ENCODE measurements around the gene CHTOP. TPM values are rescaled to one million over a fixed set of nuclear protein-coding genes. Genes with fewer than 3 reads are reported as not detected.

CHTOP gene
- total and polyA plus RNA-seq, 2 of the 13 experiments (the other 11 are each of a cell fraction or from before 2014, with no cell fraction given): 38.0 to 51.9 TPM

DNA sequence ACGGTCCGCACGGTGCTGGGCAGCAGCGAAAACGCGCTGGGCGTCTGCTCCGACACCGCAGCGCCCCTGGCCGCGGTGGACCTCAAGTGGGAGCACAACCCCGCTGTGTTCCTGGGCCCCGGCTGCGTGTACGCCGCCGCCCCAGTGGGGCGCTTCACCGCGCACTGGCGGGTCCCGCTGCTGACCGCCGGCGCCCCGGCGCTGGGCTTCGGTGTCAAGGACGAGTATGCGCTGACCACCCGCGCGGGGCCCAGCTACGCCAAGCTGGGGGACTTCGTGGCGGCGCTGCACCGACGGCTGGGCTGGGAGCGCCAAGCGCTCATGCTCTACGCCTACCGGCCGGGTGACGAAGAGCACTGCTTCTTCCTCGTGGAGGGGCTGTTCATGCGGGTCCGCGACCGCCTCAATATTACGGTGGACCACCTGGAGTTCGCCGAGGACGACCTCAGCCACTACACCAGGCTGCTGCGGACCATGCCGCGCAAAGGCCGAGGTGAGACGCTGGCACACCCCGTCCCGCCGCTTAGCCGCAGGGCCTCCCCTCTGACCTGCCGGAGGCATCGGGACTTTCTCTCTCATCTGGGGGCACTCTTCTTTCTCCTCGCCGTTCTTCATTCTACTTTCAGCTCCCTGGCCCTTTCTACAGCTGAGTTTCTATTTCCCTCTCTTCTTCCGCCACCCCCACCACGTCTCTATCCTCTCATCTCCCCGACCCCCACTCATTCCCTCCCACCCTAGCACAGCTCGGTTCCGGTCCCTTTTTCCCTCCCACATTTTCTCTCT lies 45.7 kb downstream of the CHTOP start (continued):
- no peak for TF ChIP-seq PITX1 (CRISPR knock-in tag; IDR thresholded peaks at IDR 0.05)
- TF ChIP-seq IRX3 (CRISPR knock-in tag; IDR thresholded peaks at IDR 0.05; ENCODE audit: borderline replicate concordance, low read depth): no peak
- no peak for TF ChIP-seq ZNF891 (CRISPR knock-in tag; IDR thresholded peaks at IDR 0.05)
- TF ChIP-seq ARNT (IDR thresholded peaks at IDR 0.05): no peak
- TF ChIP-seq, protein P1, sequence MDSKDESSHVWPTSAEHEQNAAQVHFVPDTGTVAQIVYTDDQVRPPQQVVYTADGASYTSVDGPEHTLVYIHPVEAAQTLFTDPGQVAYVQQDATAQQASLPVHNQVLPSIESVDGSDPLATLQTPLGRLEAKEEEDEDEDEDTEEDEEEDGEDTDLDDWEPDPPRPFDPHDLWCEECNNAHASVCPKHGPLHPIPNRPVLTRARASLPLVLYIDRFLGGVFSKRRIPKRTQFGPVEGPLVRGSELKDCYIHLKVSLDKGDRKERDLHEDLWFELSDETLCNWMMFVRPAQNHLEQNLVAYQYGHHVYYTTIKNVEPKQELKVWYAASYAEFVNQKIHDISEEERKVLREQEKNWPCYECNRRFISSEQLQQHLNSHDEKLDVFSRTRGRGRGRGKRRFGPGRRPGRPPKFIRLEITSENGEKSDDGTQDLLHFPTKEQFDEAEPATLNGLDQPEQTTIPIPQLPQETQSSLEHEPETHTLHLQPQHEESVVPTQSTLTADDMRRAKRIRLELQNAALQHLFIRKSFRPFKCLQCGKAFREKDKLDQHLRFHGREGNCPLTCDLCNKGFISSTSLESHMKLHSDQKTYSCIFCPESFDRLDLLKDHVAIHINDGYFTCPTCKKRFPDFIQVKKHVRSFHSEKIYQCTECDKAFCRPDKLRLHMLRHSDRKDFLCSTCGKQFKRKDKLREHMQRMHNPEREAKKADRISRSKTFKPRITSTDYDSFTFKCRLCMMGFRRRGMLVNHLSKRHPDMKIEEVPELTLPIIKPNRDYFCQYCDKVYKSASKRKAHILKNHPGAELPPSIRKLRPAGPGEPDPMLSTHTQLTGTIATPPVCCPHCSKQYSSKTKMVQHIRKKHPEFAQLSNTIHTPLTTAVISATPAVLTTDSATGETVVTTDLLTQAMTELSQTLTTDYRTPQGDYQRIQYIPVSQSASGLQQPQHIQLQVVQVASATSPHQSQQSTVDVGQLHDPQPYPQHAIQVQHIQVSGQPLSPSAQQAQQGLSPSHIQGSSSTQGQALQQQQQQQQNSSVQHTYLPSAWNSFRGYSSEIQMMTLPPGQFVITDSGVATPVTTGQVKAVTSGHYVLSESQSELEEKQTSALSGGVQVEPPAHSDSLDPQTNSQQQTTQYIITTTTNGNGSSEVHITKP (CRISPR knock-in tag; IDR thresholded peaks at IDR 0.05; ENCODE audit: low read depth): no peak
- TF ChIP-seq, protein P2, sequence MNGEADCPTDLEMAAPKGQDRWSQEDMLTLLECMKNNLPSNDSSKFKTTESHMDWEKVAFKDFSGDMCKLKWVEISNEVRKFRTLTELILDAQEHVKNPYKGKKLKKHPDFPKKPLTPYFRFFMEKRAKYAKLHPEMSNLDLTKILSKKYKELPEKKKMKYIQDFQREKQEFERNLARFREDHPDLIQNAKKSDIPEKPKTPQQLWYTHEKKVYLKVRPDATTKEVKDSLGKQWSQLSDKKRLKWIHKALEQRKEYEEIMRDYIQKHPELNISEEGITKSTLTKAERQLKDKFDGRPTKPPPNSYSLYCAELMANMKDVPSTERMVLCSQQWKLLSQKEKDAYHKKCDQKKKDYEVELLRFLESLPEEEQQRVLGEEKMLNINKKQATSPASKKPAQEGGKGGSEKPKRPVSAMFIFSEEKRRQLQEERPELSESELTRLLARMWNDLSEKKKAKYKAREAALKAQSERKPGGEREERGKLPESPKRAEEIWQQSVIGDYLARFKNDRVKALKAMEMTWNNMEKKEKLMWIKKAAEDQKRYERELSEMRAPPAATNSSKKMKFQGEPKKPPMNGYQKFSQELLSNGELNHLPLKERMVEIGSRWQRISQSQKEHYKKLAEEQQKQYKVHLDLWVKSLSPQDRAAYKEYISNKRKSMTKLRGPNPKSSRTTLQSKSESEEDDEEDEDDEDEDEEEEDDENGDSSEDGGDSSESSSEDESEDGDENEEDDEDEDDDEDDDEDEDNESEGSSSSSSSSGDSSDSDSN (CRISPR knock-in tag; IDR thresholded peaks at IDR 0.05): peak; percentile 65; the same call in 1 of the 2 replicates
- no peak for TF ChIP-seq RXRB (CRISPR knock-in tag; IDR thresholded peaks at IDR 0.05; ENCODE audit: borderline replicate concordance)
- 0 out of 2 replicates have a peak, but pooled peaks have one; percentile 14 for TF ChIP-seq ZNF768 (CRISPR knock-in tag; IDR thresholded peaks at IDR 0.05)
- TF ChIP-seq, protein P3, sequence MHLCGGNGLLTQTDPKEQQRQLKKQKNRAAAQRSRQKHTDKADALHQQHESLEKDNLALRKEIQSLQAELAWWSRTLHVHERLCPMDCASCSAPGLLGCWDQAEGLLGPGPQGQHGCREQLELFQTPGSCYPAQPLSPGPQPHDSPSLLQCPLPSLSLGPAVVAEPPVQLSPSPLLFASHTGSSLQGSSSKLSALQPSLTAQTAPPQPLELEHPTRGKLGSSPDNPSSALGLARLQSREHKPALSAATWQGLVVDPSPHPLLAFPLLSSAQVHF (CRISPR knock-in tag; IDR thresholded peaks at IDR 0.05): no peak
- peak; percentile 94 for TF ChIP-seq ZNF263 (CRISPR knock-in tag; IDR thresholded peaks at IDR 0.05)
- TF ChIP-seq, protein P4, sequence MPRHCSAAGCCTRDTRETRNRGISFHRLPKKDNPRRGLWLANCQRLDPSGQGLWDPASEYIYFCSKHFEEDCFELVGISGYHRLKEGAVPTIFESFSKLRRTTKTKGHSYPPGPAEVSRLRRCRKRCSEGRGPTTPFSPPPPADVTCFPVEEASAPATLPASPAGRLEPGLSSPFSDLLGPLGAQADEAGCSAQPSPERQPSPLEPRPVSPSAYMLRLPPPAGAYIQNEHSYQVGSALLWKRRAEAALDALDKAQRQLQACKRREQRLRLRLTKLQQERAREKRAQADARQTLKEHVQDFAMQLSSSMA (CRISPR knock-in tag; IDR thresholded peaks at IDR 0.05): no peak
- TF ChIP-seq ZNF556 (CRISPR knock-in tag; IDR thresholded peaks at IDR 0.05; ENCODE audit: borderline replicate concordance): no peak
- TF ChIP-seq ZBTB38 (CRISPR knock-in tag; IDR thresholded peaks at IDR 0.05): no peak
- TF ChIP-seq TOPORS (CRISPR knock-in tag; IDR thresholded peaks at IDR 0.05): 0 out of 2 replicates have a peak, but pooled peaks have one; percentile 56
- TF ChIP-seq TCF7 (IDR thresholded peaks at IDR 0.05; ENCODE audit: low read depth): no peak
- no peak for TF ChIP-seq TAF15 (IDR thresholded peaks at IDR 0.05; ENCODE audit: low read depth, low read length, poor library complexity, severe bottlenecking)
- TF ChIP-seq, protein P5, sequence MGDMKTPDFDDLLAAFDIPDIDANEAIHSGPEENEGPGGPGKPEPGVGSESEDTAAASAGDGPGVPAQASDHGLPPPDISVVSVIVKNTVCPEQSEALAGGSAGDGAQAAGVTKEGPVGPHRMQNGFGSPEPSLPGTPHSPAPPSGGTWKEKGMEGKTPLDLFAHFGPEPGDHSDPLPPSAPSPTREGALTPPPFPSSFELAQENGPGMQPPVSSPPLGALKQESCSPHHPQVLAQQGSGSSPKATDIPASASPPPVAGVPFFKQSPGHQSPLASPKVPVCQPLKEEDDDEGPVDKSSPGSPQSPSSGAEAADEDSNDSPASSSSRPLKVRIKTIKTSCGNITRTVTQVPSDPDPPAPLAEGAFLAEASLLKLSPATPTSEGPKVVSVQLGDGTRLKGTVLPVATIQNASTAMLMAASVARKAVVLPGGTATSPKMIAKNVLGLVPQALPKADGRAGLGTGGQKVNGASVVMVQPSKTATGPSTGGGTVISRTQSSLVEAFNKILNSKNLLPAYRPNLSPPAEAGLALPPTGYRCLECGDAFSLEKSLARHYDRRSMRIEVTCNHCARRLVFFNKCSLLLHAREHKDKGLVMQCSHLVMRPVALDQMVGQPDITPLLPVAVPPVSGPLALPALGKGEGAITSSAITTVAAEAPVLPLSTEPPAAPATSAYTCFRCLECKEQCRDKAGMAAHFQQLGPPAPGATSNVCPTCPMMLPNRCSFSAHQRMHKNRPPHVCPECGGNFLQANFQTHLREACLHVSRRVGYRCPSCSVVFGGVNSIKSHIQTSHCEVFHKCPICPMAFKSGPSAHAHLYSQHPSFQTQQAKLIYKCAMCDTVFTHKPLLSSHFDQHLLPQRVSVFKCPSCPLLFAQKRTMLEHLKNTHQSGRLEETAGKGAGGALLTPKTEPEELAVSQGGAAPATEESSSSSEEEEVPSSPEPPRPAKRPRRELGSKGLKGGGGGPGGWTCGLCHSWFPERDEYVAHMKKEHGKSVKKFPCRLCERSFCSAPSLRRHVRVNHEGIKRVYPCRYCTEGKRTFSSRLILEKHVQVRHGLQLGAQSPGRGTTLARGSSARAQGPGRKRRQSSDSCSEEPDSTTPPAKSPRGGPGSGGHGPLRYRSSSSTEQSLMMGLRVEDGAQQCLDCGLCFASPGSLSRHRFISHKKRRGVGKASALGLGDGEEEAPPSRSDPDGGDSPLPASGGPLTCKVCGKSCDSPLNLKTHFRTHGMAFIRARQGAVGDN (CRISPR knock-in tag; IDR thresholded peaks at IDR 0.05): peak; percentile 76
- no peak for TF ChIP-seq ZNF12 (CRISPR knock-in tag; IDR thresholded peaks at IDR 0.05)

Measured in HepG2 (cell line).